NOMO-1 (cell line): Measurements from ENCODE around the gene TUFT1.

Experiments used
- DNase-seq, 2 experiments: peaks; one replicate each; lab custom pipeline; 2025; ENCODE audit not compliant: unreplicated experiment in 2 of 2; lab: John Stamatoyannopoulos, UW

Gene TUFT1

DNA sequence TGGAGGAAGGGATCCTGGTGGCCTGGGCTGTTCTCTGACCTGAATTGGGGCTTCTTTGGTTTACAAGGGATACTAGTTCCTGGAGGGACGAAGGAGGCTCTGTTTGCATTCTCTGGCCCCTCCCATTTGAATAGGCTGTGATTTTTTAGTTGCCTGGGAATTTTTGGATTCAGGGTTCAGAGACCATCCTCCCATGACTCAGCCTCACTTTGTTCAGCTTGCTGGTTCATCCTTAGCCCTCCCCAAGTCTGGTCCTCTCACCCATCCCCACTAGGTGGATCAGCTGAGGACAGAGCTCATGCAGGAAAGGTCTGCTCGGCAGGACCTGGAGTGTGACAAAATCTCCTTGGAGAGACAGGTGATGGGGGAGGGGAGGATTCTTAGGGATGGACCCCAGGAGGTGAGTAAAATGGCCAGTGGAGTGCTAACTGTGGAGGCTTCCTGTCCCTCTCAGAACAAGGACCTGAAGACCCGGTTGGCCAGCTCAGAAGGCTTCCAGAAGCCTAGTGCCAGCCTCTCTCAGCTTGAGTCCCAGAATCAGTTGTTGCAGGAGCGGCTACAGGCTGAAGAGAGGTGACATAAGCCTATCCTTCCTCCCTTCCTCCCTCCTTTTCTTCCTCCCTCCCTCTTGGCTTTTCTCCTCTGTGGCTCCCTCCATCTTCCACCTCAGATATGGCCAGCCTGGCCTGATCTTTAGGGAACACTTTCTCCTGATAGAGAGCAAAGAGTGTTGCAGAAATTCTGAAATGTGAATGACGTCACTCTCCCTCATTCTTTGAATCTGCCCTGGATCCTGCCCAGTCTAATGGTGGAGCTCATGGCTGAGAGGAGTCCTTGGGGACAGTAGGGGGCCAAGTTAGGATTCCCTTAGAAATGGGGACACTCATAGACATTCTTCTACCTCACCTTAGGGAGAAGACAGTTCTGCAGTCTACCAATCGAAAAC lies 4.5 kb upstream of the TUFT1 start:
- no peak for DNase-seq

DNA sequence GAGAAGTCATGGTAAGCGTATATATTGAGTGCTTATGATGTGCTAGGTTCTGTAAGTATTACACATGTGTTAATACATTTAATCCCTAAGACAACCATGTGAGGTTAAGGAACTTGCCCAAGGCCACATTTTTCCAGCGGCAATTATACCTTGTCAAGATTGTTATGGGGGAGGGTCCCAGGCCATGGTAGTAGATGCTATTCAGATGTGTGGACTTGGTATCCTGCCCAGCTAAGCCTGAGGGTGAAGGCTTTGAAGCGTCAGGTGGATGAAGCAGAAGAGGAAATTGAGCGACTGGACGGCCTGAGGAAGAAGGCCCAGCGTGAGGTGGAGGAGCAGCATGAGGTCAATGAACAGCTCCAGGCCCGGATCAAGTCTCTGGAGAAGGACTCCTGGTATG lies 3.6 kb upstream of the TUFT1 start:
- no peak for DNase-seq

DNA sequence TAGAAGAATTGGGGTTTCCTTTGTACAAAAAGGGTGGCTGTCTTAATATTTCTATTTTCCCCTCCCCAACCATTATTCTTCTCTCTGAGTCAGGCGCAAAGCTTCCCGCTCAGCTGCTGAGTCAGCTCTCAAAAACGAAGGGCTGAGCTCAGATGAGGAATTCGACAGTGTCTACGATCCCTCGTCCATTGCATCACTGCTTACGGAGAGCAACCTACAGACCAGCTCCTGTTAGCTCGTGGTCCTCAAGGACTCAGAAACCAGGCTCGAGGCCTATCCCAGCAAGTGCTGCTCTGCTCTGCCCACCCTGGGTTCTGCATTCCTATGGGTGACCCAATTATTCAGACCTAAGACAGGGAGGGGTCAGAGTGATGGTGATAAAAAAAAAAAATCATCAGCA lies 3.0 kb upstream of the TUFT1 start:
- no peak for DNase-seq

DNA sequence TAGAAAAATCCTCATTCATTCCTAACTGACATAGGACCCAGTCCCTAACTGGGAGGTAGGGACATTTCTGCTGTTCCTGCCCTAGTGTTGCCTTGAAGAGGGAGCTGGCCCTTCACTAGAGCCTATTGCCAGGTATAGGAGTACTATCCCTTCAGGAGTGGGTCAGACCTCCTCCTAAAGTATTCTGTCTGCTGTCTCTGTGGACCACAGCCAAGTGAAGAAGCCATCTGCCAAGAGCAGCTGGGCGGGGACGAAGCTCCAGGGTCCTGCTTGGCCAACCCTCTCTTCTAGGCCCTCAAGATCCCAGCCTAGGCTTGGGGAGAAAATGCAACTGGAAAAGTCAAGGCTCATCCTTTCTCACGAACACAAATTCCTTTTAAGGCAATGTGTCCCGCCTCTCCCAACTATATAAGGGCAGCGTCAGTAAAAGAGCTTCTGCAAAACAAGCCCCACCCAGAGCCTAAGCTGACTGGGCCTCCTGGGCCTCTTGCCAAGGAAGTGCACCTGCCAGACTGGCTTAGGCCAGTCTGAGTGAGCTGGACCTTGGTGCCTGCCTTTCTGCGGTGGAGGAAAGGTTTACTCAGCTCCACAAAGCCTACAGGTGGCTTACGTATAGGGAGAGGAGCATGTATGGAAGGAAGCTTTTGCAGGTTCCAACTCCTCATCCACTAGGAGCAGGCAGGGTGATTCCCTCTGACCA lies 638 bp upstream of the TUFT1 start:
- peak; percentile 56 to 80 for DNase-seq

DNA sequence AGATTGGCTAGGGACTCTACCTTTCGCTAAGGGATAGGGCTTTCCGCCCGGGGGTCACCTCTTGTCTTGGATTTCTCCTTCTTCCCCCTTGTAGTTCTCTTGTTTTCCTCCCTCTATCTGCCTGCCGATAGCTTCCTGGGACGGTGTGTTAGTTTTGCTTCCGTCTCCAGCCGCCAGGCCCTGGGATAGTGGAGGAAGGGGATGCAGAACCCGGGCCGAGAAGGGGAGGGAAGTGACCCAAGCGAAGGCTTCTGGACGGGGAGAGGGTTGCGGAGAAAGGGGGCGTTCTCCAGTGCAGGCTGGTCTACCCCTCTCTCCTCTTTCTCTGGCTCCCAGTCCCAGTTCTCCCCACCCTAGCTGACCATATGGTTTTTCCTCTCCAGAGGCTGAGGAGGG lies 871 bp downstream of the TUFT1 start:
- peak in 1 of 2 experiments; percentile 1 for DNase-seq

DNA sequence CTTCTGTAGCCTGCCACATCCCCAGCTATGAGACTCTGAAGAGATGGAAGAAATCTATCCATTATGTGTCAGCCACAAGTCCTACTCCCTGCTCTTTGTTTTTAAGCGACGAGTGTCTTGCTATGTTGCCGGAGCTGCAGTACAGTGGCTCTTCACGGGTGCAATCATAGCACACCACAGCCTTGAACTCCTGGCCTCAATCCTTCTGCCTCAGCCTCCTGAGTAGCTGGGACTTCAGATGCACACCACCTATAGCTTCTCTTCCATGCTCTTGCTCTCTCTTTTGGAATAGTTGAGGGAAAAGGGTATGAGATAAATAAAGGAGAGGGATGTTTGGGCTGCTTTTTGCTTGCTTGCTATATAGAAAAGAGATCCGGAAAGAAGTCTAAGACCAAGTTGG lies 1.6 kb downstream of the TUFT1 start:
- no peak for DNase-seq

DNA sequence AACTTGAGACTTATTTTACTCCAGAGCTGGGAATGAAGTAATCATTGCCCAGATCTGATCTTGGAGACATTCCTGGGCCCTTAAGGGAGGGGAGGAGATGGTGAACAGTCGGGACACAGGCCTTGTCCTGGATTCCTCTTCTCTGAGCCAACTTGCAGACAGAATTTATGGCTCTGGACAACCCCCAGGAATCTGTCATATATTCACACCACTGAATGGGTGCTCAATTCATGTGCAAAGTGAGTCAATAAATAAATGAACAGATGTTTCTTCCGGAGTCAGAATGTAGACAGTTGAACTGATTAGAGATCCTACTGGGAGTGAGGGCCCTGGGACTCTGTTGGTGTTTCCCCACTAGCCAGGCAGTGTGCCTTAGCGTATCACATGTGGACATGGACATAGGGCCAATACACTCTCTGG lies 2.6 kb downstream of the TUFT1 start:
- no peak for DNase-seq

DNA sequence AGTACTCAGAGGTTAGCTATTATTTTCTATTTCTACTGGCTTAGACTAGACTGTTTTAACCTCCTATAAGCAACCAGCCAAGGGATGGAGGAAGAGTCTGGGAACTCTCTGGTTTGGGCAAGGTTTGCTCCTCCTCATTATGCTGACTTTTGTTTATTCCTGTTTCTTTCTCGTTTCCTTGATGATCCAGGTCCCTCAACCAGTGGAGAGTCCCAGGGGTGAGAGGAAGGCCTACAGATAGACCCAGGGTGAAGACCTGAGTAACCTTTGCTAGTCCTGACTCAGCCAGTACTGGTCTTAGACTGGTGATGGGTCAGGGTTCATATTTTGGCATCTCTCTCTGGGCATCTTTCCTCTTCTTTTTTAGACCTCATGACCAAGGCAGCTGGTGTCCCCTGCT lies 5.4 kb downstream of the TUFT1 start:
- no peak for DNase-seq

DNA sequence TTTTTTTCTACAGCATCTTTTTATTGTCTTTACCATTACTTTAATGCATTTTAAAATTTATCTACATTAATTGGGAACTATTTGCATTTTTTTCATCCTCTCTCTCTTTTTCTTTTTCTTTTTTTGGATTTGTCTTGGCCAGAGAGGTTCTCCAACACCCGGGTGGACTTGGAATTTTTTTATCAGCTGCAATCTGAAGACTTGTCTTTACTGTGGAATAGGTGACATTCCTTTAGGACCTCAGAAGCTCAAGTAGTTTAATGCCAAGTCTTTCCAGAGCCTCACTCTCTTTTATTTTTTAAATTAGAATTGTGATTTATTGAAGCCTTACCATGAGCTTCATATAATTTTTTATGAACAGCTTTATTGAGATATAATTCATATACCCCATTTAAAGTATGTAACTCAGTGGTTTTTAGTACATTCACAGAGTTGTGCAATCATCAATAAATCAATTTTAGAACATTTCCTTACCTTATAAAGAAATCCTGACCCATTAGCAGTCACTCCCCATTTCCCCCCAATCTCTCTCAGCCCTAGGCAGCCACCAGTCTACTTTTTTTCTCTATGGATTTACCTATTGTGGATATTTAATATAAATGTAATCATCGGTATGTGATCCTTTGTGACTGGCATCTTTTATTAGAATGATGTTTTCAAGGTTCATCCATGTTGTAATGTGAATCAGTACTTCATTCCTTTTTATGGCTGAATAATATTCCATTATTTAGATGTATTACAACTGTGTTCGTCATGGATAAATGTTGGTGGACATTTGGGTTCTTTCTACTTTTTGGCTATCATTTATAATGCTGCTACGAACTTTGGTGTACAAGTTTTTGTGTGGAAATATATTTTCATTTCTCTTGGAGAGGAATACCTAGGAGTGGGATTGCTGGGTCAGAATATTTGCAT lies 6.2 kb downstream of the TUFT1 start:
- no peak for DNase-seq

DNA sequence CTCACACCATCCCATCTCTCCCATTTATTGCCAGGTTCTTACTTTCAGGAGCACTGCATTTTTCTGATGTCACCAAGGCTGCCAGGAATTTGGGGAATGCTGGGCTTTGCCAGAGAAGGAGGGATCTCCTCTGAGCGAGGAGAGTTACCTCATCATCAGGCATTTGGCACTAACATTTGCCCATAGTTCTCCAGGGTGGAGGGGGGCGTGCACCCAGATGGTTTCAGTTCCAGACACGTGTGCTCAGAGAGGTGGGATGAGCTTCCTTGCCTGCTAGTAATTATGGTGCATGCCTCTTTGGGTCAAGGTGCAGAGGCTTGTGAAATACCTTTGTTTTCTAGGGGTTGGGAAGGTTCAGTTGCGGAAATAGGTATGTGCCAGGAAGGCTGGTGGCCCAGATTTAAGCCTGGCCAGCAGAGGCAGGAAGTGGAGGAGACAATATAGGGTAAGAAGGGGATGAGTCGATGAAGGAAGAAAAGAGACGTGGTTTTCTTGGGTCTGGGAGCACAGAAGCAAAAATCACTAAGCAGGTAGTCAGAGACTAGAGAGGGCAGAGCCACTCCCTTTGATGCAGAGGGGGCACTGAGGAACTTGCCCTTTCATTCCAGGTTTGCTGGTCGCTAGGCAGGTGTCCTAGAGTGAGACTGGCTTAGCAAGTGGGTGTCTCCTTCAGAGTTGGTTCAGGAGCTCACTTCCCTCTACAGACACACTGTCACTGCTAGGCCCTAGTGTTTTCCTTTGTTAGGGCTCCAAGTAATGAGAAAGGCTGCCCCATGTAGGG lies 7.2 kb downstream of the TUFT1 start:
- no peak for DNase-seq

DNA sequence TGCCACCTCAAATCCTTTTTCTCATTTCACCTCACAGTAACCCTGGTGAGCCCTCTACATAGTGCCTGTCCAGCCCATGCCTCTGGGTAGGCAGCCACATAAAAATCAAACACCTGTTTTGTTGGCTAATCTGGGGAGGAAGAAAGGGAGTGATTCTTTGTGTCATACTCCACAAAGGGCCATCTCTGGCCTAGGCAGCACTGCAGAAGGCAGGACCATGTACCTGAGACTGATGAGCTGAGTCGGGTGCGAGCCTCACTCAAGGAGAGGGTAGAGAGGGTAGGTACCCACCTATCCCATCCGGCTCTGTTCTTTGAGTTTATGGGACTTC lies 7.8 kb downstream of the TUFT1 start:
- DNase-seq = no peak

DNA sequence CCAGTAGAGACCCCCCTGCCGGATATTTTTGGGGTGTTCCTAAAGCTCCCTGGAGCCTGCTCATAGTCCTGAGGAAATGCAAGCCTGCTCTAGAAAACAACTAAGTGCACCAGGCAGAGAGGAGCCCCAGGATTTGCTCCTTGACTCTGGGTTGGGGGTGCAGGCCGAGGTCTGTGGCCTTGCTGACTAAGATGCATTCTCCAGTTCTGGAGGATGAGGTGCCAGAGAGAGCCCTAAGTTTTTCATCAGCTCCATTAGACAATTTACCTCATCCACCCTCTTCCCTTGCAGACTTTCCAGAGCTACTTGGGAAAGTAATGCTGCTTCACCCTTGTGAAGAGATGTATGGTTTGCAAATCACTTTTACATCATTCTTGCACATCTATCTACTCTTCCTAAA lies 9.1 kb downstream of the TUFT1 start:
- DNase-seq = no peak

DNA sequence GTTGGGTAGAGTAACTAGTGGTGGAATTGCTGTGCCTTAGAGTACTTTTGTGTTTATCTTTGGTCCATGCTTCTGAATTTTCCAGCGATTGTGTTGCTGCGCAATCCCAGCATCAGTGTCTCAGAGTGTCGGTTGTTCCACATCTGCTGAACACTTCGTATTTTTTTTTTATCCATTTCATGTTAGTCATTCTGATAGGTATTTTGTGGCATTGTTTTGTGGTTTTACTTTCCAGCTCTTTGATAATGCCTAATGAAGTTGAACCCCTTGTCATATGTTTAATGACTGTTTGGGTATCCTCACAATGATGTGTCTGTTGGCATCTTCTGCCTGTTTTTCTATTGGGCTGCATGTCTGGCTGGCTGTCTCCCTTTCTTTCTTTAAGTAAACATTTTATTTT lies 13.6 kb downstream of the TUFT1 start:
- DNase-seq = no peak

DNA sequence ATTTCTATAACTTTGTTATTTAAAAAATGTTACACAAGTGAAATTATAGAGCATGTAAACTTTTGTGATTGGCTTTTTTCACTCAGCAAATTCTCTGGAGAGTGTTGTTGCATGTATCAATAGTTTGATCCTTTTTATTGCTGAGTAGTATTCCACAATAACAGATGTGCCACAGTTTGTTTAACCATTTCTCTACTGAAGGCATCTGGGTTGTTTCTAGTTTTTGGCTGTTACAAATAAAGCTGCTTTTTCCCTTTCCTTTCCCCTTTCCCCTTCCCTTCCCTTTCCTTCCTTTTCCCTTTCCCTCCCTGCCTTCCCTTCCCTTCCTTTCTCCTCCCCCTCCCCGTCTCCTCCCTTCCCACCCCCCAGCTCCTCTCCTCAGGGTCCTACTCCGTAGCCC lies 15.9 kb downstream of the TUFT1 start:
- DNase-seq = no peak

DNA sequence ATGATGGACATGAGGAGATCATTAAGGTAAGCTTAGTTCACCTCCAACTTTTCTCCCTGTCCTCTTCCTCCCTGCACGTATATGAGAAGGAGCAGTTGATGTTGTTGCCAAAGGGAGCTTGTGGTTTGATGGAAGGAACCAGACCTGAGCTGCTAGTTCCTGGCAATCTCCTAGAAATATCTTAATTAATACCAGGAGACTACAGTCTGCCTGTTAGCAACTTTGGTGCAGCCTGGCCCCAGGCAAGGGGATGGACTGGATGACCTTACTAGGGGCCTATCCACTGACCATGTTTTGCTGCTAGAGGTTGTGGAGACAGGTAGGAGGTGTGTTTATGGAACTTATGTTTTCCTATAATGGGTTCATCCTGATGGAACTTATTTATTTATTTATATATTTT lies 22.6 kb downstream of the TUFT1 start:
- no peak for DNase-seq

DNA sequence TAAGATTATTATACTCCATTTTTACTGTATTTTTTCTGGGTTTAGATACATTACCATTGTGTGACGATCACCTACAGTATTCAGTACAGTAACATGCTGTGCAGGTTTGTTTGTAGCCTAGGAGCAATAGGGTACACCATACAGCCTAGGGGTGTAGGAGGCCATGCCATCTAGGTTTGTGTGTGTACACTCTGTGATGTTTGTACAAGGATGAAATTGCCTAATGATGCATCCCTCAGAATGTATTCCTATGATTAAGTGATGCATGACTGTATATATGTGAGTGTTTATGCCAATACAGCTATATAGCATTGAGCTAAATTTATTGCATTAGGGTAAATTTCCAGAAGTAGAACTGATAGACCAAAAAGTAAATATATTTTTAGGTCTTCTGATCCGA lies 23.3 kb downstream of the TUFT1 start:
- no peak for DNase-seq

DNA sequence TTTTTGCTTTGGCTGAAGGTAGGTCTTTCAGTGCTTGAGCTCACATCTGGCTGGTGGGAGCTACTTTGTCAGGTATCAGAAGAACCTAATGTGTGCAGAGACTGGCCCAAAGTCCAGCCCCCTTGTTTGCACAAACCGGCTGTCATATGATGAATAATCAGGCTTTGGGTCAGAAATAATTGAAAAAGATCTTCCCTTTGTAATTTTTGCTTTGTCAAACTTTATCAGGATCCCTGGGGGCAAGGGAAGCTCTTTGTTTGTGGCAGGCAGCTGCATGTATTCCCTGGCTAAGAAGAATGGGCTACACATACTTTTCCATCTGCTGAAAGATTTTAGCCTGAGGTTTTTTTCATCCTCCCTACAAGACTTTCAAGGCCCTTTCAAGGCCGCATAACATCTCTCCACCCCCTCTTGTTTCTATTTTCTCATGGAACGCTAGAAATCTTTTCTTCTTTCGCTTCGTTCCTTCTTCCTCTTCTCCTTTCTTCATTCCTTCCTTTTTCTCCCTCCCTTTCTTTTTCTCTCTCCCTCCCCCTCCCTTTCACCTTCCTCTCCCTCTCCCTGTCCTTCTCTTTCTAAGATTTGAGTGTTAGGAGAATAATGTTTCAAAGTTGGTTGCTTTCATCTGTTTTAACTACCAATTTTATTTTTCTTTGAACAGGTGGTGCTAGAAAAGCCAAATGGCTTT lies 25.5 kb downstream of the TUFT1 start:
- DNase-seq = no peak

DNA sequence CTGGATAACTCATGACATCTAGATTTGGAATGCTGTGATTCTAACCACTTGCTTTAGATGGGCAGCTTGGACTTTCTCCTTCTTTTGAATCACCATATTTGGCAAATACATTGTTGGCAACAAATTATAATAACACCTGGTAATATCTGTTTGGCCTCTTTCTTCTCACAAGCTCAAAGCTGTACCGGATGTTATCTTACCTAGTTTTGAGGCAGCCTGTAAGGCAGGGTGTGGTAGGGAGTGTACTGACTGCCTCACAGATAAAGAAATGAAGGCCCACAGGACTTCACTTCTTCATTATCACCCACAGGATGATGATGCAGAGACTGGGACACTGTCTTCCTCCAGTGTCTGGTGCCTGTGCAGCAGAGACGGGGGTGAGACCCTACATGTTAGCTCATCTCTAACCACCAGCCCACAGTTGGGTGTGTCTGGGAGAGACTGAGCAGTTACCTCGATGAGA lies 28.5 kb downstream of the TUFT1 start:
- no peak for DNase-seq

DNA sequence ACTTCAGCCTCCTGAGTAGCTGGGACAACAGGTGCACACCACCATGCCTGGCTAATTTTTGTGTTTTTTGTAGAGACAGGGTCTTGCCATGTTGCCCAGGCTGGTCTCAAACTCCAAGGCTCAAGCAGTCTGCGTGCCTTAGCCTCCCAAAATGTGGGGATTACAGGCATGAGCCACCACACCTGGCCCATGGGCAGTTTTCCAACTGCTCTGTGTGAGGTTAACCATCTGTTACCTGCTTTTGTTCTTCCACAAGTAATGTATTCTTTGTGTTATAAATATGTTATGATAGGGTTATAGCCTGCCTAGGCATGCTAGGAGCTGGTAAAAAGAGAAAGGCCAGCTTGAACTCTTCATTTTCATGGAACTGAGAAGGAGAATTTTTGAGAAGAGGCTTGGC lies 30.7 kb downstream of the TUFT1 start:
- no peak for DNase-seq
